Body of pancreas (tissue), 4 donors: ENCODE results near the gene DBR1.

Source experiments
- CTCF ChIP-seq, 7 experiments: fragments of 450-650 bp in 4 of 7; fragments of 200-600 bp in 3 of 7; sonication (generic) in 3 of 7; IDR thresholded peaks; one replicate each; pipeline ENCODE4 v1.5.1; 2016 to 2019; ENCODE audit warnings: antibody characterized with exemption in 7 of 7
- POLR2A ChIP-seq, 3 donors: fragments of 450-650 bp; IDR thresholded peaks; one replicate each; pipeline ENCODE4 v1.6.1; 2016; ENCODE audit warnings: antibody characterized with exemption in 3 of 3, mild to moderate bottlenecking in 2 of 3

GRCh38 chr3:138127636-138128365 is 46.9 kb downstream of the DBR1 start:
- TF ChIP-seq CTCF (IDR thresholded peaks at IDR 0.05) (no peak), POLR2A (IDR thresholded peaks at IDR 0.05) (no peak)
